WI38 (cell line): ENCODE data around the gene STX10.

ENCODE experiments used
- H3K4me3 ChIP-seq: 2 replicates; pipeline ENCODE4 v1.5.1; 2011; ENCODE audit warnings: low read depth, mild to moderate bottlenecking, control low read depth, low read length
- CTCF ChIP-seq: IDR thresholded peaks from 2 replicates; pipeline ENCODE4 v1.5.1; 2012; ENCODE audit warnings: low read depth, mild to moderate bottlenecking, control low read depth, low read length

STX10 gene

GRCh38 chr19:13097033-13097462 lies 53.1 kb downstream of the STX10 start:
- TF ChIP-seq CTCF = no peak
- H3K4me3 ChIP-seq = no peak overlapping the region

DNA sequence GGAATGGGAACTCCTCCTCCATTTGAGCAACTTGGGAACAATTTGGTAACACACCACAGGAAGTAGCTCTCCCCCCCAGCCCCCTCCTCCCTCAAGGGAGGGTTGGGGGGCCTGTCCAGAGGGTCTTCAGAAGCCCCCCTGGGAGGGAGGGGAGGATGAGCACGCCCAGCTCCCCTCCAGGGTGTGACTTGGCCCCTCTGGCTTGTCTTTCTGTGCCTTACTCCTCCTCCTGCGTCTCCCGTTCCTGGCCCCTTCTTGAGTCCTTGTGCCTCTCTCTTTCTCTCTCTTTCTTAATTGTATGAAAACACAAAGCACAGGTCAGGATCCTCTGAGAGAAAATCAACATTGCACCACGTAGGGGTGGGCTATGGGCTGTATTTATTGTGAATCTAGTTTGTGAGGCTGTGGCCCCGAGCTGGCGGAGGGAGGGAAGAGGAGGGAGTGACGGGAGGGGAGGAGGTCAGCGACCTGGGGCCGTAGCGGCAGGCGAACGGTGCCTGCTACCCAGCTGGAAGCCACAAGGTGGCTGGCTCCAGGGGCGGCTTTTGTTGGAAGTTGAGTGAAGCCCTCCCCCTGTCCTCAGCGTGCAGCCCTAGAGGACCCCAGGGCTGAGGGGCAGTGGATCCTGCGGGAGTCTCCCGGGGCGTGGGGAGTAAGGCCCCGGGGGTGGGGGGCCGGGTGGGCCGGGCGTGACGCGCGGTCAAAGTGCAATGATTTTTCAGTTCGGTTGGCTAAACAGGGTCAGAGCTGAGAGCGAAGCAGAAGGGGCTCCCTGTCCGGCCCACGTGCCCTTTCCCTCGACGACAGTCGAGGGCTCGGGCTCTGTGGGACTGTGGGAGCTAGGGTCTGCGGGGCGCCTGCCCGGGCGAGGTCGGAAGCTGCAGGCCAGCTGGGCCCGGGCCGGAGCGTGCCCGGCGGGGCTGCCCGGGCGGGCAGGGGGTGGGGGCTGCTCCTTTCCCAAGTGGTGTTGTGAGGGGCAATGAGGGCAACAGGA lies 53.9 kb downstream of the STX10 start:
- no peak for TF ChIP-seq CTCF
- H3K4me3 ChIP-seq = no peak overlapping the region

GRCh38 chr19:13095393-13095784 lies 54.8 kb downstream of the STX10 start:
- H3K4me3 ChIP-seq = no peak overlapping the region
- TF ChIP-seq CTCF = no peak

DNA sequence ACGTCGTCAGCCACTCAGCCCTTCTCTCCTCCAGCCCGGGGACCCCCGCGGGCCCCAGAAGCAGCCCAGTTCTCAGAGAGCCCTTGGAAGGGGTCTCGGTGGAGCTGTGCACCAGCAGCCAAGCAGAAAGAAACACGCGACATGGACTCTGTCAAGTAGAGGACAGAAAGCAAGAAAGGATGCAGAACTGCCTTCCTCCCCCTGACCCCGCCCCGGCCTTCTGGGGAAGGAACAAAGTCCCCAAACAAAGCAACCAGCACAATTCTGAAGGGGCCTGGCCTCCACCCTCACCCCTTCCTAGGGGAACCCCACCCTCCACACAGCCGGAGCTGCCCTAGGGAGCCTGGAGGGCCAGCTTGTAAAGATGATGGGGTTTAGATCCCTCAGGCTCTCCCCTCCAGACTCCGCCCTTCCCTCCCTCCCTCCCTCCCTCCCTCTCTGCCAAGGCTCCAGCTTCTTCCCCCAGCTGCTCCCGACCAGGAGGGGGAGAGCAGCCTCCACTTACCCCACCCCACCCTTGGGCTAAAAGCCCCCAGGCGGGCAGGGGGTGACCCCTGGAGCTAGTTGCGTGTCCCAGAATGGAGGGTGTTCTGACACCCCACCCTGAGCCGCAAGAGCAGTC lies 55.3 kb downstream of the STX10 start:
- H3K4me3 ChIP-seq = no peak overlapping the region
- TF ChIP-seq CTCF = no peak

- H3K4me3 ChIP-seq = no peak overlapping the region
- TF ChIP-seq CTCF = no peak
These were observed 56.1 kb downstream of the STX10 start for GRCh38 chr19:13094106-13094504.
